Activated CD4-positive, alpha-beta T cell treated with anti-CD3 and anti-CD28 coated beads, Interleukin-2, amount 50 U/mL, for 16 hours (primary cell): ENCODE results near the gene MSI2.

Experiments used
- DNase-seq: peaks from one replicate; pipeline ENCODE4 v3.0.0-alpha.2; 2020

Gene MSI2

GRCh38 chr17:57247261-57247660 lies 9.1 kb upstream of the MSI2 start:
- DNase-seq, result no peak

GRCh38 chr17:57247913-57248312 lies 8.4 kb upstream of the MSI2 start:
- no peak for DNase-seq

DNA sequence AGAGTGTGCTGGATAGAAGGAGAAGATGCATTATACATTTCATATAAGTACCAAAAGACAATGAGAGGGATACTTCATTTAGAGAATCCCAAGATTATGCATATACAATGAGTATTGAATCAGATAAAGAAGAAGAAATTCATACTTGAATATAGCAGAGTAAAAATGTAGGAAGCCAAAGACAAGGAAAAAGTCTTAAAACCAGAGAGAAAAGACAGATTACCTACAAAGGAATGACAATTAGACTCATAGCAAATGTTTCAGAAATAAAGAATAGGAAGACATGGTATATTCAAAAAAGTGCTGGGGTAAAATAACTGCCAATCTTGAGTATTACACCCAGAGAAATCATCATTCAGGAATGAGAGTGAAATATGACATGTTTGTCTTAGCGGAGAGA lies 6.8 kb upstream of the MSI2 start:
- DNase-seq, result no peak

GRCh38 chr17:57251211-57251787 lies 5.0 kb upstream of the MSI2 start:
- DNase-seq, result no peak

DNA sequence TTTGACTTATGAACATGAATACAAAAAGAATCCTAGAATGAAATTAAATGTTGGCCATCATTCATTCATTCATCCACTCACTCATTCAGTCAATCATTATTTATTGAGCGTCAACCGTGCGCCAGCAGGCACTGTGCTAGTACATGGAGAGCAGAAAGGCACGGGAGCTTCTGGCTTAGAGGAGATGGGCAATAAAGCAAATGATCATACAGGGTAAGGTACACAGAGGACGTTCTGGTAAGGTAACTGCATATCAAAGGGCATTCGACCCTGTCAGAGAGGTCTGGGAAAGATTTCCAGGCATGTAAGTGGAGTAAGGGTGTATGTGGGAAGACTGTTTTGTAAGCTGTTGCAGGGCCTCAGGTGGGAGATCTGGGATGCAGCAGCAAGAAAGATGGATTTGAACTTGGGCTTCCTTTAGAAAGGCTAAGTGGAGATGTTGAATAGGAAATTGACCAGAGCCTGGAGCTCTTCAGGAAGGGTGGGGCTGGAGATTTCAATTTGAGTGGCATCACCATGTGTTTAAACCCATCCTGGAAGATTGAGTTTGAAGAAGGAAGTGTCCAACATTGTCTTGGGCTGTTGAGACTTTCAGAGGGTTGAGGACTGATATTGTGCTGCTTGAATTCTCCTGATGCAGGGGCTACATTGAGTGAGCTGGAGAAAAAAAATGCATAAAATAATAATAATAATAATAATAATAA lies 2.8 kb upstream of the MSI2 start:
- DNase-seq, result no peak

GRCh38 chr17:57255182-57255775 lies 1.0 kb upstream of the MSI2 start:
- DNase-seq, result no peak

- peak; percentile 26 for DNase-seq
Measured at GRCh38 chr17:57256708-57257112, 387 bp downstream of the MSI2 start.

- no peak for DNase-seq
Measured at GRCh38 chr17:57257195-57257894, 1.0 kb downstream of the MSI2 start.

DNA sequence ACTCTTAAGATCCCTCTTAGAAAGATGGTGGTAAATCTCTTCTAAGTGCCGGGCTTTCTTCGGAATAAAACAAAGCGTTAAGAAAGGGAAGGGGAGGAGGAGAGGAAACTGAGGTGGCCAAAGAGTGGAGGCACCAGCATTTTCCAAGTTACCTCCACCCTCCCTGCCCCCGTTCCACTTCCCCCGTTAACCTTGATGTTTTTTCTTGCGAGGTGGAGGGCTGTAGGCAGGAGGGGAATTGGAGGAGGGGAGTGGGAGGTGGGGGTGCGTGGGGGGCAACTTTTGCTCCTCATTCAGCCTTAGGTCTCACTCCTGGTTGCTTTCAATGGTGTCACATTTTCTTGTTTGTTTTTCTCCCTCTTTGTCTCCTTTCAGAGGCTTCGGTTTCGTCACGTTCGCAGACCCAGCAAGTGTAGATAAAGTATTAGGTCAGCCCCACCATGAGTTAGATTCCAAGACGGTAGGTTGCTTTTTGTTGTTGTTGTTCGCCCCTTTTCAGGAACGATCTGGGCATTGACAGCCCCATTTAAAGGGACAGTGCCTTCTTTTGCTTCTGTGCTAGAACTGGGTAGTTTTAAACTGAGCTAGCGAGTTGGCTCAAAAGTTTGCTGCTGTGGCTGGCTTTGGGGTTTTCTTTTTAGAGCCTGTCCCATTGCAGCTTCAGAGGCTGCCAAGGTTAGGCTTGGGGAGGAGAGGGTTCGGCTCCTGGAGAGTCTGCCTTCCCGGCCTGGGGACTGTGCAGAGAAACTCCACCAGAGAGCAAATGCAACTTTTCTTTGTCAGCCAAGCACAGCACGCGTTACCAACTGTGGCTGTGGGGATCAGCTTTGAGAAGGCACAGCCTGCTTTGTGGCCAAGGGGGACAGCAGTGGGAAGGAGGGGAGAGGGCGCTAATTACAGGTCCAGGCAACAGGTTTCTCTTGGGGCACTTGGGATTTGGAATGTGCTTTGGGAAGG lies 1.9 kb downstream of the MSI2 start:
- no peak for DNase-seq

- no peak for DNase-seq
Measured at GRCh38 chr17:57259306-57259705, 3.0 kb downstream of the MSI2 start.

GRCh38 chr17:57259817-57260216 lies 3.5 kb downstream of the MSI2 start:
- no peak for DNase-seq

GRCh38 chr17:57260325-57261083 lies 4.2 kb downstream of the MSI2 start:
- DNase-seq, result no peak

GRCh38 chr17:57261084-57261461 lies 4.8 kb downstream of the MSI2 start:
- DNase-seq, result no peak

- DNase-seq, result no peak
Measured at GRCh38 chr17:57262557-57262956, 6.2 kb downstream of the MSI2 start.

DNA sequence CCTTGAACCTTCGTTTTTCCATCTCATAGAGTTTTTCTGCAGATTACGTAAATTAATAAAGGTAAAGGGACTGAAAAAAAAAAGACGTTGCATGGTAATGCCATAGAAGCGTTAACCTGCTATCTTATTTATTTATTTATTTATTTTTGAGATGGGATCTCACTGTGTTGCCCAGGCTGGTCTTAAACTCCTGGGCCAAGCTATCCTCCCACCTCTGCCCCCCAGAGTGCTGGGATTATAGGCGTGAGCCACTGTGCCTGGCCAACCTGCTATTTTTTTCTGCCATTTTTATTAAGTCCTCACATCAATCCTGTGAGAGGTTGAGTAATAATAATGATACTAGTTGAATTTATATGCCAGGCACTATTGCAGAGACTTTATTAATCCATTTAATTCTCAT lies 7.9 kb downstream of the MSI2 start:
- no peak for DNase-seq

DNA sequence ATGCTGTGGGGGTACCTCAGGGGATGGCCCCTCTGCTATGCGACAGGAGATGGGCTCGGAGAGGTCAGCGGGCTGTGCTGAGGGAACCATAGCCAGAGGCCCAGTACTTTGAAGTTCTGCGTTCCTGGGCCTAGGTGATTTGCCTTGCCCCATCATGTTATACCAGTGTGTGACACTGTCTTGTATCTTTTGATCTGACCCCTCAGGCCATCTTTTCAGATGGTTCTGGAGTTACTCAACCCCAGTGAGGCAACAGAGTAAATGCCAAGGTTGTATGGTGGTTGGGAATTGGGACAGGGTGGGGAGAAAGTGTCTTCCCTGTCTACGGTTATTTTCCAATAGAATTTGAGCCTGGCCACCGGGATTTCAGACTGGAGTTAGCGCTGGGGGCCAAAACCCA lies 8.5 kb downstream of the MSI2 start:
- no peak for DNase-seq

- DNase-seq, result no peak
Measured at GRCh38 chr17:57266902-57267311, 10.6 kb downstream of the MSI2 start.

DNA sequence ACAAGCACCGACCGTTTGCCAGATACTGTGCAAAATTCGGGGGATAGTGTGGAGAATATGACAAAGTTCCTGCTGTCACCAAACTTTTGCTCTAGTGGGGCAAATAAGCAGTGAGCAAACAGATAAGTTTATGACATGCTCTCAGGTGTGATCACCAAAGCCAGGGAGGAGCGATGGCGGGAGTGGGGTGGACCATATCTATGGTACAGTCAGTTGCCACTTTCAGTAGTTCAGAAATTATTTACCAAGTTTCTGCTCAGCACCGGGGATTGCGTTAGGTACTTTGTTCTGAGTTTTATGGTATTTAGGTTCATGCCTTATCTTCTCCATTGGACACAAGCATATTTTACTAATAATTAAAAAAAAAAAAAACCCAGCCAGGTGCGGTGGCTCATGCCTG lies 11.9 kb downstream of the MSI2 start:
- DNase-seq, result no peak

DNA sequence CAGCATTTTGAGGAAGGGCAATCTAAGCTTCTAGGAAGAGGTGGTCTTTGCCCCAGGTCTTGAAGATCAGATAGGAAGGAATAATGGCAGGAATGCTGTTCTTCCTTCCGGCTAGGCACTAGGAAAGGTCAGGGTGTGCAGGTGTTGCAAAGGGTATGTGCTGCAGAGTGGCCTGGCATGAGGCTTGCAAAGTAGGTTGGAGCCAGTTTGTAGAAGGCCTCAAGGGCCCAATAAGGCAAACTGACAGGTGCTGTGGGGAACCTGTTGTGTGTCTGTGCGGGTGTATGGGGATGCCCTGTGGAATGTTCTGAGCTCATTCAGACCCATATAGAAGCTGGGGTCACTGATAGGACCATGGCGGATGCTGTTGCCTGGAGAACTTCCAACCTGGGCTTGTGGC lies 12.7 kb downstream of the MSI2 start:
- DNase-seq, result no peak

GRCh38 chr17:57269598-57270255 lies 13.4 kb downstream of the MSI2 start:
- DNase-seq, result no peak

DNA sequence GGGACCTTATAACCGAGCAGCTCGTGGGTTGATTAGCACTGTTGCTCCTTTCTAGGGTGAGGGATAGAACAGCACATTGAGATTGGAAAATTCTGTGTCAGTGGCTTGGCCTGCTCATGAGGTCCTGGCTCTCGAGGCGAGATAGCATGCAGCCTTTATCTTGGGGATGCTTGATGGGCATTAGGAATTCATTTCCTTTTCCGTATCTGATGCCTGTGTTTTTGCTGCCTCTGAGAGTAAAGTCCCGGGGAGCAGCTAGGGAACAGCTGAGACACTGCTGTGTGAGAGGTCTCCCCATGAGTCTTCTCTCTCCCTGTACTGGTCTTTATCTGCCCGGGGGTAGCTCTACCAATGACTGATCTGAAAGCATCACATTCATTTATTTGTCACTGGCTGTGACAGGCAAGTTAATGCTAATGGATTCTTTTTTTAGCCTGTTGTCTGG lies 14.5 kb downstream of the MSI2 start:
- DNase-seq, result no peak
